Measurements from ENCODE around the gene ELL2. TPM values are rescaled to one million over a fixed set of nuclear protein-coding genes. Genes with fewer than 3 reads are reported as not detected.

ELL2 gene
- total and polyA plus RNA-seq, 2 of the 13 experiments (the other 11 are each of a cell fraction or from before 2014, with no cell fraction given), result 78.9 to 97.1 TPM

GRCh38 chr5:95858661-95859595 lies 102.7 kb downstream of the ELL2 start (continued):
- TF ChIP-seq GPBP1L1 (CRISPR knock-in tag; IDR thresholded peaks at IDR 0.05) (no peak), UBTF (CRISPR knock-in tag; IDR thresholded peaks at IDR 0.05) (peak; percentile 83), HOXA5 (CRISPR knock-in tag; IDR thresholded peaks at IDR 0.05) (peak; percentile 56; the same call in 1 of the 2 replicates)

GRCh38 chr5:95858023-95858461 lies 103.6 kb downstream of the ELL2 start:
- BruUV-seq (replicated peaks), result no TSS peak
- FAIRE-seq, result no peak
- peak; percentile 32 for DNase-seq (ENCODE audit: low spot score)
- Histone ChIP-seq H3K4me1 (ENCODE audit: insufficient read depth, low read length) (peaks cover 68% of the 10 kb centered on the region), H3K4me3 (replicated peaks in 1 of 3; ENCODE audit: insufficient read depth in 1 of 3, low read depth in 2 of 3, low read length in 3 of 3) (0 out of 6 replicates have a peak overlapping the region, but pooled peaks of 1 of the 3 experiments have one; percentile 3), H3K79me2 (ENCODE audit: insufficient read depth, low read length) (peaks cover 9% of the 10 kb centered on the region), H2AFZ (ENCODE audit: low read length) (no peak overlapping the region), H3K27me3 (ENCODE audit: control insufficient read depth in 1 of 2, insufficient read depth in 2 of 2, low read length in 2 of 2) (no peaks in the 10 kb centered on the region), H3K9ac (ENCODE audit: insufficient read depth, low read depth, low read length) (peak overlapping the region; percentile 34; the same call in 1 of the 2 replicates), H3K36me3 (replicated peaks in 1 of 2; ENCODE audit: control insufficient read depth in 1 of 2, insufficient read depth in 2 of 2, low read length in 2 of 2) (no peaks in the 10 kb centered on the region), H4K20me1 (ENCODE audit: insufficient read depth, low read length) (no peaks in the 10 kb centered on the region), H3K9me3 (ENCODE audit: low read length) (no peaks in the 10 kb centered on the region), H3K4me2 (ENCODE audit: low read depth, low read length) (peak overlapping the region; percentile 64), H3K27ac (ENCODE audit: extremely low read length, insufficient read depth, low read length) (peak overlapping the region; percentile 71)
- in situ Hi-C loops (cut with HindIII; ENCODE audit: extremely low pct_ligation_motif_present, low pct_unique_long_range_greater_than_20kb), result loop anchor here (5.0 kb wide), 2 partner anchors 99 to 479 kb away; no protein-coding TSS in a partner anchor
- ChIA-PET CTCF (ENCODE audit: low intra/inter-chr PET ratio, low total read pairs) (interaction anchor here (1.3 kb wide), 1 partner anchor 35 kb away, joined by 5 read pairs; no protein-coding TSS in a partner anchor), POLR2A (interaction anchor here (1.0 to 4.4 kb wide), 6 partner anchors 21 to 479 kb away, joined by 3 to 32 read pairs (median 7); partner anchors contain the start of gene GLRX)
- no peak for ATAC-seq
- intact Hi-C loops (cut with micrococcal nuclease; ENCODE audit: unreplicated experiment), result loop anchor here (2.0 to 5.0 kb wide), 3 partner anchors 31 to 479 kb away; no protein-coding TSS in a partner anchor
- 87% methylated on average over 8 of the region's 8 CpGs for WGBS (ENCODE audit: low lambda C conversion rate)
- 0 out of 2 replicates have a peak, but pooled peaks have one; percentile 18 for TF ChIP-seq RARG (CRISPR knock-in tag; IDR thresholded peaks at IDR 0.05; ENCODE audit: low read depth)
- 0 out of 2 replicates have a peak, but pooled peaks have one; percentile 3 for TF ChIP-seq STAT6 (CRISPR knock-in tag; IDR thresholded peaks at IDR 0.05; ENCODE audit: borderline replicate concordance)
- TF ChIP-seq ZSCAN20 (CRISPR knock-in tag; IDR thresholded peaks at IDR 0.05; ENCODE audit: borderline replicate concordance), result 0 out of 2 replicates have a peak, but pooled peaks have one; percentile 12
- TF ChIP-seq PREB (CRISPR knock-in tag; IDR thresholded peaks at IDR 0.05), result no peak
- TF ChIP-seq TRIM22 (IDR thresholded peaks at IDR 0.05), result no peak
- no peak for TF ChIP-seq MXI1 (IDR thresholded peaks at IDR 0.05; ENCODE audit: borderline replicate concordance, low read depth, low read length)
- no peak for TF ChIP-seq ZNF33B (CRISPR knock-in tag; IDR thresholded peaks at IDR 0.05)

Measured in HepG2 (cell line).